IMR-90 (cell line): ENCODE data around the gene NBEAL1. TPM values are rescaled to one million over a fixed set of nuclear protein-coding genes. Genes with fewer than 3 reads are reported as not detected.

Experiments
- ATAC-seq: fragments of 200-7000 bp; cut with Tn5 transposase; 2 replicates; pipeline ENCODE4 v1.9.1; 2020; ENCODE audit warnings: low read depth, mild to moderate bottlenecking, moderate library complexity
- BruUV-seq: library from RNA; stranded (reverse); fragments of 400-500 nt; replicated peaks from 2 replicates; lab custom pipeline; 2021; lab: Mats Ljungman, UMichigan
- CTCF ChIA-PET: fragments of 300-600 bp; formaldehyde crosslinking; extraction: SDS; loops from one replicate; lab custom pipeline; 2021; ENCODE audit warnings: antibody characterized with exemption; lab: Yijun Ruan, JAX
- POLR2A ChIA-PET: fragments of 300-600 bp; sonication (Branson Sonifier 250); formaldehyde crosslinking; loops from one replicate; lab custom pipeline; 2022; ENCODE audit warnings: antibody characterized with exemption; ENCODE audit not compliant: unreplicated experiment; lab: Charles Lee
- DNase-seq: peaks from one replicate; pipeline ENCODE4 v3.0.0; 2013
- H2AFZ ChIP-seq: replicated peaks from 2 replicates; pipeline ENCODE3; 2013; ENCODE audit warnings: low read length, mild to moderate bottlenecking; ENCODE audit not compliant: poor library complexity
- H2AK5ac ChIP-seq: 2 replicates; pipeline ENCODE4 v1.6.1; 2013; ENCODE audit warnings: low read depth, low read length, inconsistent platforms
- H2AK9ac ChIP-seq: replicated peaks from 2 replicates; pipeline ENCODE3; 2013; ENCODE audit warnings: mild to moderate bottlenecking, low read depth, low read length, moderate library complexity; ENCODE audit not compliant: poor library complexity
- H2BK120ac ChIP-seq: 2 replicates; pipeline ENCODE4 v1.6.1; 2013; ENCODE audit warnings: low read depth, low read length, inconsistent platforms
- H2BK15ac ChIP-seq: 3 replicates; pipeline ENCODE4 v1.6.1; 2013; ENCODE audit warnings: low read depth, low read length, inconsistent platforms
- H2BK20ac ChIP-seq: 2 replicates; pipeline ENCODE4 v1.6.1; 2013; ENCODE audit warnings: low read depth, mild to moderate bottlenecking, inconsistent platforms, low read length, moderate library complexity
- H2BK5ac ChIP-seq: 2 replicates; pipeline ENCODE4 v1.6.1; 2013; ENCODE audit warnings: mild to moderate bottlenecking, low read depth, low read length, inconsistent platforms; ENCODE audit not compliant: poor library complexity, severe bottlenecking
- H3K14ac ChIP-seq: replicated peaks from 2 replicates; pipeline ENCODE4 v1.6.1; 2013; ENCODE audit warnings: low read depth, low read length, inconsistent platforms
- H3K18ac ChIP-seq: 2 replicates; pipeline ENCODE4 v1.6.1; 2013; ENCODE audit warnings: low read depth, low read length, control low read depth
- H3K23ac ChIP-seq: 2 replicates; pipeline ENCODE4 v1.6.1; 2013; ENCODE audit warnings: low read depth, low read length, inconsistent platforms
- H3K27ac ChIP-seq: 2 replicates; pipeline ENCODE4 v1.5.1; 2013; ENCODE audit warnings: mild to moderate bottlenecking, control low read depth, low read length; ENCODE audit not compliant: insufficient read depth
- H3K27me3 ChIP-seq: 2 replicates; pipeline ENCODE4 v1.6.1; 2013; ENCODE audit warnings: low read length; ENCODE audit not compliant: control insufficient read depth, insufficient read depth
- H3K36me3 ChIP-seq: 2 replicates; pipeline ENCODE4 v1.6.1; 2013; ENCODE audit warnings: low read length, mixed read lengths; ENCODE audit not compliant: control insufficient read depth, insufficient read depth
- H3K4ac ChIP-seq: 2 replicates; pipeline ENCODE4 v1.6.1; 2013; ENCODE audit warnings: low read depth, low read length, inconsistent platforms
- H3K4me1 ChIP-seq: 2 replicates; pipeline ENCODE4 v1.6.1; 2013; ENCODE audit warnings: low read length, mixed read lengths; ENCODE audit not compliant: control insufficient read depth, insufficient read depth
- H3K4me2 ChIP-seq: 2 replicates; pipeline ENCODE4 v1.6.1; 2013; ENCODE audit warnings: low read depth, mild to moderate bottlenecking, control low read depth, low read length, moderate library complexity
- H3K4me3 ChIP-seq: 2 replicates; pipeline ENCODE4 v1.5.1; 2013; ENCODE audit warnings: low read depth, mild to moderate bottlenecking, control low read depth, low read length, moderate library complexity; ENCODE audit not compliant: insufficient read depth
- H3K56ac ChIP-seq: 2 replicates; pipeline ENCODE4 v1.6.1; 2013; ENCODE audit warnings: low read length, inconsistent platforms; ENCODE audit not compliant: insufficient read depth; ENCODE audit errors: extremely low read depth
- H3K79me1 ChIP-seq, 2 experiments: 2 replicates each; pipeline ENCODE4 v1.6.1; 2013; ENCODE audit warnings: low read length in 2 of 2, inconsistent platforms in 1 of 2, low read depth in 1 of 2
- H3K9ac ChIP-seq: 2 replicates; pipeline ENCODE4 v1.6.1; 2013; ENCODE audit warnings: low read depth, low read length, control low read depth
- H3K9me1 ChIP-seq: 2 replicates; pipeline ENCODE4 v1.6.1; 2013; ENCODE audit warnings: low read length, inconsistent platforms; ENCODE audit not compliant: insufficient read depth
- H3K9me3 ChIP-seq: 2 replicates; pipeline ENCODE4 v1.6.1; 2013; ENCODE audit warnings: low read length; ENCODE audit not compliant: control insufficient read depth, insufficient read depth
- H4K20me1 ChIP-seq: 2 replicates; pipeline ENCODE4 v1.6.1; 2013; ENCODE audit warnings: low read length, inconsistent platforms; ENCODE audit not compliant: insufficient read depth
- H4K5ac ChIP-seq: 2 replicates; pipeline ENCODE4 v1.6.1; 2013; ENCODE audit warnings: mild to moderate bottlenecking, low read depth, low read length, control low read depth
- H4K8ac ChIP-seq, 2 experiments: 2 replicates each; pipeline ENCODE4 v1.6.1; 2013; ENCODE audit warnings: low read depth in 2 of 2, low read length in 2 of 2, control low read depth in 1 of 2, inconsistent platforms in 1 of 2
- H4K91ac ChIP-seq: 2 replicates; pipeline ENCODE4 v1.6.1; 2013; ENCODE audit warnings: low read depth, low read length, inconsistent platforms; ENCODE audit not compliant: insufficient read depth
- BHLHE40 ChIP-seq: fragments of 150-350 bp; IDR thresholded peaks from 2 replicates; pipeline ENCODE4 v1.6.1; 2016; ENCODE audit warnings: mild to moderate bottlenecking, low read depth, low read length
- CEBPB ChIP-seq: IDR thresholded peaks from 2 replicates; pipeline ENCODE4 v1.6.1; 2012; ENCODE audit warnings: low read depth, low read length, improper control_type of control experiment
- CTCF ChIP-seq: conservative IDR thresholded peaks from 2 replicates; pipeline ENCODE4 v1.5.1; 2012; ENCODE audit warnings: mild to moderate bottlenecking, low read depth, low read length, improper control_type of control experiment
- FOS ChIP-seq: fragments of 150-350 bp; IDR thresholded peaks from 2 replicates; pipeline ENCODE4 v1.6.1; 2016; ENCODE audit warnings: low read depth, low read length
- MAFK ChIP-seq: IDR thresholded peaks from 2 replicates; pipeline ENCODE4 v1.6.1; 2012; ENCODE audit warnings: low read depth, low read length, improper control_type of control experiment
- MAZ ChIP-seq: IDR thresholded peaks from 2 replicates; pipeline ENCODE4 v1.6.1; 2012; ENCODE audit warnings: low read depth, mild to moderate bottlenecking, low read length, improper control_type of control experiment, moderate library complexity, borderline replicate concordance
- NFE2L2 ChIP-seq: fragments of 150-350 bp; IDR thresholded peaks from 2 replicates; pipeline ENCODE4 v1.6.1; 2016; ENCODE audit warnings: low read depth, mild to moderate bottlenecking, low read length
- POLR2A ChIP-seq: IDR thresholded peaks from 2 replicates; pipeline ENCODE4 v1.6.1; 2012; ENCODE audit warnings: mild to moderate bottlenecking, low read depth, low read length
- RAD21 ChIP-seq: IDR thresholded peaks from 2 replicates; pipeline ENCODE4 v1.6.1; 2012; ENCODE audit warnings: low read length, improper control_type of control experiment
- RCOR1 ChIP-seq: IDR thresholded peaks from 2 replicates; pipeline ENCODE4 v1.6.1; 2012; ENCODE audit warnings: mild to moderate bottlenecking, low read length, improper control_type of control experiment; ENCODE audit not compliant: insufficient replicate concordance
- SMC3 ChIP-seq: fragments of 150-350 bp; IDR thresholded peaks from 2 replicates; pipeline ENCODE4 v1.6.1; 2016; ENCODE audit warnings: low read depth, mild to moderate bottlenecking, antibody characterized with exemption, low read length, moderate library complexity
- WGBS, 2 experiments: methylation state at CpG; one replicate each; pipeline versions ENCODE4 v1.1.5 to v1.1.7; 2013; ENCODE audit warnings: missing lambda C conversion rate in 2 of 2; ENCODE audit not compliant: insufficient read length in 1 of 2; ENCODE audit errors: extremely low coverage in 2 of 2; 5-methylcytosine and 5-hydroxymethylcytosine counted together
- dilution Hi-C: fragments of 300-500 bp; cut with HindIII; formaldehyde crosslinking; loops from one replicate; pipeline ENCODE4 v1.14.3; 2018; ENCODE audit warnings: low sequenced_read_pairs; ENCODE audit not compliant: unreplicated experiment
- in situ Hi-C: fragments of 300-500 bp; cut with MboI; formaldehyde crosslinking; loops from 3 replicates; pipeline ENCODE4 v1.14.3; 2019; ENCODE audit warnings: low sequenced_read_pairs, inconsistent platforms, mixed read lengths
- intact Hi-C: fragments of 100-400 bp; cut with micrococcal nuclease; formaldehyde crosslinking; loops from 2 replicates; pipeline ENCODE4 v1.10.0; 2022
- polyA plus RNA-seq, 3 experiments: library from polyadenylated mRNA; depleted of rRNA; stranded (reverse); fragments of >200 nt; gene quantifications; 2 replicates each; pipeline ENCODE4 v1.2.3, GENCODE V29; 2012; ENCODE audit warnings: low replicate concordance in 1 of 3
- total RNA-seq: library from RNA; depleted of rRNA; stranded (reverse); fragments of >200 nt; gene quantifications from 2 replicates; pipeline ENCODE4 v1.2.3, GENCODE V29; 2012
- TF ChIP-seq, protein P1 (sequence below): fragments of 150-350 bp; IDR thresholded peaks from 2 replicates; pipeline ENCODE4 v1.6.1; 2017; ENCODE audit warnings: mild to moderate bottlenecking, antibody characterized with exemption, low read length, low read depth
- TF ChIP-seq, protein P2 (sequence below): fragments of 150-350 bp; IDR thresholded peaks from 2 replicates; pipeline ENCODE4 v1.6.1; 2016; ENCODE audit warnings: low read depth, mild to moderate bottlenecking, low read length, moderate library complexity, borderline replicate concordance

NBEAL1 gene
- total and polyA plus RNA-seq, 2 of the 4 experiments (the other 2 are of a cell fraction), result 6.4 to 38.0 TPM

- no CpG with 5 or more reads among the region's 1 CpG for WGBS, 2 experiments
- Histone ChIP-seq H2BK20ac (no peak overlapping the region), H3K23ac (no peak overlapping the region), H2AFZ (no peak overlapping the region), H3K4ac (no peak overlapping the region), H3K9me1 (no peaks in the 10 kb centered on the region), H4K8ac (no peak overlapping the region), H3K4me3 (no peak overlapping the region), H3K36me3 (no peaks in the 10 kb centered on the region), H3K18ac (no peak overlapping the region), H2AK5ac (no peak overlapping the region), H4K20me1 (no peaks in the 10 kb centered on the region), H4K91ac (no peak overlapping the region), H3K9ac (no peak overlapping the region), H3K4me1 (no peaks in the 10 kb centered on the region), H4K5ac (no peak overlapping the region), H2BK120ac (no peak overlapping the region), H2BK15ac (no peak overlapping the region), H3K14ac (no peak overlapping the region), H3K27ac (no peak overlapping the region), H3K27me3 (no peaks in the 10 kb centered on the region), H3K9me3 (no peaks in the 10 kb centered on the region), H3K56ac (no peak overlapping the region), H2AK9ac (no peak overlapping the region), H2BK5ac (no peak overlapping the region), H3K4me2 (no peak overlapping the region), H3K79me1 (no peaks in the 10 kb centered on the region)
- BruUV-seq, result no TSS peak
- DNase-seq (no peak), ATAC-seq (no peak)
- CTCF ChIA-PET, result no interaction called here
- dilution Hi-C loops (no loop called here), intact Hi-C loops (loop anchor here (5.0 kb wide), 1 partner anchor 32 kb away; no protein-coding TSS in a partner anchor), in situ Hi-C loops (no loop called here)
- POLR2A ChIA-PET, result no interaction called here
- TF ChIP-seq SMC3 (no peak), MAFK (no peak), CEBPB (no peak), BHLHE40 (no peak), FOS (no peak), MAZ (no peak), RCOR1 (no peak), NFE2L2 (no peak), CTCF (no peak), POLR2A (no peak), RAD21 (no peak)
- TF ChIP-seq, protein P1, sequence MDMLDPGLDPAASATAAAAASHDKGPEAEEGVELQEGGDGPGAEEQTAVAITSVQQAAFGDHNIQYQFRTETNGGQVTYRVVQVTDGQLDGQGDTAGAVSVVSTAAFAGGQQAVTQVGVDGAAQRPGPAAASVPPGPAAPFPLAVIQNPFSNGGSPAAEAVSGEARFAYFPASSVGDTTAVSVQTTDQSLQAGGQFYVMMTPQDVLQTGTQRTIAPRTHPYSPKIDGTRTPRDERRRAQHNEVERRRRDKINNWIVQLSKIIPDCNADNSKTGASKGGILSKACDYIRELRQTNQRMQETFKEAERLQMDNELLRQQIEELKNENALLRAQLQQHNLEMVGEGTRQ, result no peak
- TF ChIP-seq, protein P2, sequence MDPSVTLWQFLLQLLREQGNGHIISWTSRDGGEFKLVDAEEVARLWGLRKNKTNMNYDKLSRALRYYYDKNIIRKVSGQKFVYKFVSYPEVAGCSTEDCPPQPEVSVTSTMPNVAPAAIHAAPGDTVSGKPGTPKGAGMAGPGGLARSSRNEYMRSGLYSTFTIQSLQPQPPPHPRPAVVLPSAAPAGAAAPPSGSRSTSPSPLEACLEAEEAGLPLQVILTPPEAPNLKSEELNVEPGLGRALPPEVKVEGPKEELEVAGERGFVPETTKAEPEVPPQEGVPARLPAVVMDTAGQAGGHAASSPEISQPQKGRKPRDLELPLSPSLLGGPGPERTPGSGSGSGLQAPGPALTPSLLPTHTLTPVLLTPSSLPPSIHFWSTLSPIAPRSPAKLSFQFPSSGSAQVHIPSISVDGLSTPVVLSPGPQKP, result no peak
Measured at GRCh38 chr2:202989749-202990148, 24.9 kb upstream of the NBEAL1 start.
